GM18519 (cell line): Measurements from ENCODE around the gene LDLRAD2.
A peak's percentile ranks its signal among the peaks of the same experiment; 100 is the strongest.

Experiments
- ATAC-seq: cut with Tn5 transposase; IDR thresholded peaks from one replicate; pipeline ENCODE4 v1.9.1; 2021; ENCODE audit warnings: mild to moderate bottlenecking, moderate library complexity; ENCODE audit not compliant: unreplicated experiment, low FRiP score

The LDLRAD2 gene

GRCh38 chr1:21857840-21858670 lies 46.0 kb downstream of the LDLRAD2 start:
- ATAC-seq = no peak

DNA sequence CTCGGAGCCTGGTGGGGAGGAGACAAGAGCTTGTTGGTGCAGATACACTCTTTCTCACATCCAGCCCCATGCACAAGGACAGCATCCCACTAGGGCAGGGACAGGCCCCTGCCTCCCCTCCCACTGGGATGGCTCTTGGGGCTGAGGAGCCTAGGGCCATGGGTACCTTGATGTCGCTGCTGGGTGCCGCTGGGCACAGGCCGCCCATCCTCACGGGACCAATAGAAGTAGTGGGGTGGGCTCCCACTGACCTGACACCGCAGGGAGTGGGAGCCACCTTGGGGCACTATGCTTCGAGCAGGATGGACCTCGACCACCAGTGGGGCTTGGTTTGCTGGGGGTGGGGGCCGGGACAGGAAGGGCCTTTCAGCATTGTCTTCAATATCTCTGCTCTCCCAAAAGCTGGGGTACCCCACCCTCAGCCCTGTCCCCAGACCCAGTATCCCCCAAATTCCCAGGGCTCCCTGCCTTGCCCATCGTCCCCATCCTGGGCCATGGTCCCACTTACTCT lies 47.7 kb downstream of the LDLRAD2 start:
- ATAC-seq = no peak

DNA sequence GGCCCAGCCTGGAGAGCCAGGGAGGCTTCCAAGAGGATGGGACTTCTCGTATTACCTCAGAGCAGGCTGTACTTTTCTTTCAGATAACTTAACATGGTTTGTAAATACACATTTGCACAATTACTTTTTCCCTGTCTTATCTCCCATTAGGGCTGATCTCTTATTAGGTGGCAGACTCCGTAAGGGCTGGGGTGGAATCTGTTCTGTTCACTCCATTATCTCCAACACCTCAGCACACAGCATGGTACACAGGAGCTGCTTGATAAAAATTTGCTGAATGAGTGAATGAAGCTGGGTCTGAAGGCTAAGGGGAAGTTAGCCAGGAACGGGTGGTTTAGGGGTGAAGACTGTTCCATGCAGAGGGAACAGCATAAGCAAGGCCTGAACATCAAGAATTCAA lies 48.9 kb downstream of the LDLRAD2 start:
- ATAC-seq = no peak

GRCh38 chr1:21861602-21862429 lies 49.8 kb downstream of the LDLRAD2 start:
- no peak for ATAC-seq

DNA sequence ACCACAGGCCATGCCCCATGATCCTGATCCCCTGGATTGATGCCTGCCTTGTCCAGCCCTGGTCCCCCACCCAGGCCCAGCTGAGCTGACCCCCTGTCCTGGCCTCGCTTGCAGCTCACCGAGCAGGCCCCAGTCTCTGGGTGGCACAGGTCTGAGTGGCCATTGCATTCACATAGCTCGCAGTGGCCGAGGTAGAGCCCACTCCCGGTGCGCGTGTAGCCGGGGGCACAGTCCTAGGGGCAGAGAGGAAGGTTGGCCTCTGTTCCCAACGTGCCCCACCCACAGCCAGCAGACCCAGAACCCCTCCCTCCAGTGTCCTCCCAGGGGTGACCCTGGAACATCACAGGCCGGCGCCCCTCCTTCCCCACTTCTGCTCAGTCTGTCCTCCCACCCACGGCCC lies 51.9 kb downstream of the LDLRAD2 start:
- no peak for ATAC-seq

DNA sequence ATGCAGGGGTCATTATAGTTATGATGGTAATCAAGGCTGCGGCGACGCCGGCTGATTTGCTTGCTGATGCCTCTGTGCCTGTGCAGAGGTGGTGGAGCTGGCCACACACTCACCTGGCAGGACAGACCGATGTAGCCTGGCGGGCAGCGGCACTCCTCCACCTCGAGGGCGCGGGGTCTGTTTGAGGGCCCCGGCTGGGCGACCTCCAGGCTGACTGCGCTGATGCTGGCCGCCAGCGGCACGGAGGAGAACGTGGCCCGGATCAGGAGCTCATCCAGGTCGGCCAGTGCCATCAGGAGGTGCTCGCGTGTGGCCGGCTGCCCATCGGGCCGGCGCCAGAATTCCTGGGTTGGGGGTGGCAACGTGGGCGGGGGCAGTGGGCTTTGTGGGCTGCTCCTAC lies 52.7 kb downstream of the LDLRAD2 start:
- no peak for ATAC-seq

GRCh38 chr1:21865609-21865942 lies 53.5 kb downstream of the LDLRAD2 start:
- ATAC-seq = no peak

DNA sequence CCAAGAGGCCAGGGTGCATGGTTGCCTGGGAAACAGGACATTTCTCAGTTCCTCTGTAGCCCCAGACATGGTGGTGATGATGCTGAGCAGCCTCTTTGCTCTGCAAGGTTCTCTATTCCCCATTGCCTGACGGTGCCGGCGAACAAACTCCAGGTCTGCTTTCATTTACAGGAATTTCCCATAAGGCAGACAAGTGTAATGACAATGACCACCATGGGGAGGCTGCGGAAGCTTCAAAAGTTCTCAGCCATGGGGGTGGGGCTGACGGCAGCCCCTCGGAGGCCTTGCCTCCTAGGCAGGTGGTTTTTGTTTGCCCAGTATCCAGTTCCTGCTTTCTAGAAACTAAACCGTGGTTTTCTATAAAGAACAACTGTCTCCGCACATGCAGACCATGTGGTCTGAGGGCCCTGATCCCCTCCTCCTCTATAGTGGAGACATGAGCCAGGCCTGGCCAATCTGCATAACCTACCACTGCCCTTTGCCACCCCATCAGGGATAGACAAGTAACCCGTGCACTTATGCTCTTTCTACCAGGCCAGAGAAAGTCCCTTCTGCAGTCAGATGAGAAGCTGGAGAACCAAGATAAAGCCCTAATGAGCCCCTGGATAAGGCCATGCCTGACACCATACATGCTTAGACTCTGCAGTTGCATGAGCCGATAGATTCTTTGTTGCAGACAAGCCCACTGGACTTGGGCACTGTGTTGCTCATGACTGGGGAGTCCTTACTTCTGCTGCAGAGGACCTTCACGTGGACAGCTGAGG lies 54.1 kb downstream of the LDLRAD2 start:
- ATAC-seq = peak; percentile 48

- ATAC-seq = no peak
These were observed 54.6 kb downstream of the LDLRAD2 start for GRCh38 chr1:21866707-21867043.

DNA sequence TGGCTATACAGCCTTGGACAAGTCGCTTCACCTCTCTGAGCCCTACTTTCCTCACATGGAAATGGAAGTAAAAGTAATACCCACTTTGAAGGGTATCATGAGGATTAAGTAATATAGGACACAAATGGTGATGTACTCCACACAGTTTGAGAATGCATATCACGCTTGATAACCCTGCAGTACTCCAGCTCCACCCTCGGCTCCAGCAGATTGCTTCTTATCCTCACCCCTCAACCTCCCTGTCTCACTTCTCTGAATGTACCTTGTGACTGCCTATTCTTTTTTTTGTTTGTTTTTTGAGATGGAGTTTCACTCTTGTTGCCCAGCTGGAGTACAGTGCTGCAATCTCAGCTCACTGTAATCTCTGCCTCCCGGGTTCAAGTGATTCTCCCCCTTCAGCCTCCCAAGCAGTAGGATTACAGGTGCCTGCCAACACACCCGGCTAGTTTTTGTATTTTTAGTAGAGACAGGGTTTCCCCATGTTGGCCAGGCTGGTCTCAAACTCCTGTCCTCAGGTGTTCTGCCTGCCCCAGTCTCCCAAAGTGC lies 55.5 kb downstream of the LDLRAD2 start:
- ATAC-seq = no peak

DNA sequence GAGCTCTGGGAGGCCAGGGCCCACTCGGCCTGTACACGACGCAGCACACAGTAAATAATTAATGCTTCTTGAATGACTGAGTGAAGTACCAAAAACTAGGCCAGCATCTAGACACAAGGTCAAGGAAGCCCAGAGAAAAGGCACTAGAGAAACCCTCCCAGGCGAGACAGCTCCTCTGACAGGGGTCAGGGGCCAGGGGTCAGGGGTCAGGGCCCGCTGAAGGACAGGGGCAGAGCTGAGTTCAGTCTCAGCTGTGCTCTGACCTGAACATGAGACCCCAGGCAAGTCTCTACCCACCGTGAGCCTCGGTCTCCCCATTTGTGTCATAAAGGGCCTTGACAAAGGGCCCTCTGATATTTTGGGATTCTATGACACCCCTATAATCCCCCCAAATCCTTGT lies 56.4 kb downstream of the LDLRAD2 start:
- no peak for ATAC-seq

DNA sequence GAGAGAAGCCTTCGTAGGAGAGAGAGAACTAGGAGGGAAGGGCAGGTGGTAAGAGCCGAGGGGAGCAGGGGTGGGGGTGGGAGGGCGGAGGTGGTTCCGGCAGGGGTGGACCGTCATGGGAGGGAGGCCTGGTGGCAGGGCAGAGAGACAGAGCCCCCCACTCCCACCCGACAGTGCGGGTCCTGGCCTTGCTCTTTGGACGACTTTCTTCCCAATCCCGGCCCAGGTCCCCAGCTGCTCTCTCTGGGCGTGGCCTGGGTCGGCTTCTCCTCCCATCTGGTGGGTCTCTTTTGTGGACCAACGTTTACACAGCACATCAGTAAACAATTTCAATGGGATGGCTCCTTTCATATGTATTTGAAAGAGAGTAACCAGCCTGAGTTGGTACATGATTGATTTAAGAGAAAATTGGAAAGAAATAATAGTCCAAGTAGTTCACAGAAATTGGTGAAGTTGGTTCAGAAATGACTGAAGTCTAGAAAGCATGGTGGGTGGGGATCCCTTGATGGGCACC lies 56.9 kb downstream of the LDLRAD2 start:
- no peak for ATAC-seq

GRCh38 chr1:21869620-21870121 lies 57.6 kb downstream of the LDLRAD2 start:
- ATAC-seq = no peak

GRCh38 chr1:21870611-21871010 lies 58.5 kb downstream of the LDLRAD2 start:
- no peak for ATAC-seq

GRCh38 chr1:21871943-21872342 lies 59.9 kb downstream of the LDLRAD2 start:
- ATAC-seq = no peak

- no peak for ATAC-seq
These were observed 60.5 kb downstream of the LDLRAD2 start for GRCh38 chr1:21872445-21873079.

GRCh38 chr1:21873174-21873573 lies 61.1 kb downstream of the LDLRAD2 start:
- ATAC-seq = no peak

DNA sequence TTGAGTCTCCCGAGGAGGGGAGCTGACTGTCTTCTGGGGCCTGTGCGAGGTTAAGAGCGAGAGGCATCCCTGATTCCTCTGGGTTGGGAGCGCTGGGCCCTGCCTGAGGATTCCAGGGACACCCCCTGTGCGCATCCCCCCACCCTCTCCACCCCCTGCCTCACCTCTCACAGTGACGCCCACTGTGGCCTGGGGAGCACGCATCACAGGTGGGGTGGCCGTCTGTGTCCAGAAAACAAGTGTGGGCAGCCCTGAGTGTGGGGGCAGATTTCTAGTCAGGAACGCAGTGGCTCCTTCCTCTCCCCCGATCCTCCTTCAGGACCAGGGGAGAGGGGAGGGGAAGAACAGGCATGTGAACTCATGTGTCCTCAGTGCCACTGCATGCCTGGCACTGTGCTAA lies 61.7 kb downstream of the LDLRAD2 start:
- ATAC-seq = no peak

GRCh38 chr1:21874328-21874727 lies 62.3 kb downstream of the LDLRAD2 start:
- no peak for ATAC-seq
